ENCODE data around the gene KMO.
A peak's percentile ranks its signal among the peaks of the same experiment; 100 is the strongest.

The KMO gene

GRCh38 chr1:241598249-241598648 is 66.1 kb downstream of the KMO start:
- no peak for DNase-seq

GRCh38 chr1:241600496-241600901 is 68.3 kb downstream of the KMO start:
- DNase-seq = no peak

- DNase-seq = no peak
Measured at GRCh38 chr1:241603731-241604245, 71.6 kb downstream of the KMO start.

- DNase-seq = no peak
Measured at GRCh38 chr1:241605146-241605805, 73.1 kb downstream of the KMO start.

- no peak for DNase-seq
Measured at GRCh38 chr1:241606544-241606943, 74.4 kb downstream of the KMO start.

- no peak for DNase-seq
Measured at GRCh38 chr1:241607497-241607896, 75.3 kb downstream of the KMO start.

GRCh38 chr1:241608379-241609033 is 76.3 kb downstream of the KMO start:
- DNase-seq = no peak

- no peak for DNase-seq
Measured at GRCh38 chr1:241610056-241610815, 78.1 kb downstream of the KMO start.

- peak; percentile 50 for DNase-seq
Measured at GRCh38 chr1:241611063-241611462, 78.9 kb downstream of the KMO start.

GRCh38 chr1:241611736-241612135 is 79.6 kb downstream of the KMO start:
- no peak for DNase-seq

- DNase-seq = no peak
Measured at GRCh38 chr1:241612533-241613477, 80.6 kb downstream of the KMO start.

GRCh38 chr1:241614144-241614543 is 82.0 kb downstream of the KMO start:
- DNase-seq = no peak

GRCh38 chr1:241614572-241614971 is 82.4 kb downstream of the KMO start:
- DNase-seq = no peak

- DNase-seq = no peak
Measured at GRCh38 chr1:241615043-241615974, 83.1 kb downstream of the KMO start.

GRCh38 chr1:241617426-241617825 is 85.2 kb downstream of the KMO start:
- DNase-seq = no peak

GRCh38 chr1:241622669-241623068 is 90.5 kb downstream of the KMO start:
- no peak for DNase-seq

GRCh38 chr1:241624935-241625334 is 92.8 kb downstream of the KMO start:
- no peak for DNase-seq

- peak; percentile 49 for DNase-seq
Measured at GRCh38 chr1:241627453-241628259, 95.5 kb downstream of the KMO start.

GRCh38 chr1:241630005-241630404 is 97.8 kb downstream of the KMO start:
- no peak for DNase-seq

GRCh38 chr1:241630476-241630875 is 98.3 kb downstream of the KMO start:
- DNase-seq = no peak
